GM12878 (cell line): ENCODE measurements around the gene EIF2B4. TPM values are rescaled to one million over a fixed set of nuclear protein-coding genes. Genes with fewer than 3 reads are reported as not detected.

Source experiments
- ATAC-seq: fragments of 200-7000 bp; cut with Tn5 transposase; 3 replicates; pipeline ENCODE4 v1.9.1; 2020; ENCODE audit warnings: mild to moderate bottlenecking, moderate library complexity
- BruUV-seq: library from RNA; stranded (reverse); fragments of 400-500 nt; replicated peaks from 2 replicates; lab custom pipeline; 2021; lab: Mats Ljungman, UMichigan
- CTCF ChIA-PET: fragments of 300-600 bp; sonication (Branson Sonifier 250); formaldehyde crosslinking; extraction: SDS; loops from one replicate; lab custom pipeline; 2021; ENCODE audit warnings: inconsistent platforms; lab: Yijun Ruan, JAX
- POLR2A ChIA-PET: fragments of 350-600 bp; formaldehyde crosslinking; extraction: SDS; loops from one replicate; lab custom pipeline; 2021; ENCODE audit warnings: inconsistent platforms; lab: Charles Lee
- RAD21 ChIA-PET: fragments of 300-600 bp; sonication (Branson Sonifier 250); formaldehyde crosslinking; loops from one replicate; lab custom pipeline; 2023; ENCODE audit warnings: antibody characterized with exemption; ENCODE audit not compliant: unreplicated experiment; lab: Charles Lee
- SMC1A ChIA-PET: fragments of 300-600 bp; sonication (Branson Sonifier 250); formaldehyde crosslinking; loops from one replicate; lab custom pipeline; 2023; ENCODE audit not compliant: unreplicated experiment, uncharacterized antibody; lab: Charles Lee
- DNase-seq: peaks from one replicate; pipeline ENCODE4 v3.0.0-alpha.2; 2011; ENCODE audit warnings: low read depth, low spot score
- FAIRE-seq: peaks from 3 replicates; lab custom pipeline; 2011; peaks lifted over from hg19 to GRCh38; lab: Jason Lieb, UNC
- H2AFZ ChIP-seq: 2 replicates; pipeline ENCODE4 v1.6.0; 2011; ENCODE audit warnings: low read depth, low read length, control low read depth; ENCODE audit not compliant: control insufficient read depth
- H3K27ac ChIP-seq: 2 replicates; pipeline ENCODE4 v1.5.1; 2011; ENCODE audit warnings: control low read depth; ENCODE audit not compliant: control insufficient read depth, insufficient read depth
- H3K27me3 ChIP-seq, 2 experiments: replicated peaks in 1 of 2; 2 replicates each; pipeline versions ENCODE4 v1.6.0 to v1.6.1; 2011; ENCODE audit warnings: low read length in 1 of 2; ENCODE audit not compliant: control insufficient read depth in 2 of 2, insufficient read depth in 2 of 2
- H3K36me3 ChIP-seq, 2 experiments: 2 replicates each; pipeline ENCODE4 v1.5.1; 2011; ENCODE audit warnings: low read length in 1 of 2; ENCODE audit not compliant: control insufficient read depth in 2 of 2, insufficient read depth in 2 of 2
- H3K4me1 ChIP-seq: 2 replicates; pipeline ENCODE4 v1.6.1; 2011; ENCODE audit warnings: mild to moderate bottlenecking, low read length, moderate library complexity, mixed read lengths; ENCODE audit not compliant: control insufficient read depth, insufficient read depth
- H3K4me2 ChIP-seq: 2 replicates; pipeline ENCODE4 v1.6.0; 2011; ENCODE audit warnings: control low read depth; ENCODE audit not compliant: control insufficient read depth, insufficient read depth
- H3K4me3 ChIP-seq: fragments of 200-600 bp; sonication (generic); 2 replicates; pipeline ENCODE4 v1.5.1; 2016
- H3K79me2 ChIP-seq: 2 replicates; pipeline ENCODE4 v1.6.0; 2011; ENCODE audit warnings: low read length; ENCODE audit not compliant: control insufficient read depth, insufficient read depth
- H3K9ac ChIP-seq: 2 replicates; pipeline ENCODE4 v1.8.0; 2011; ENCODE audit warnings: low read length, control low read depth, mixed read lengths; ENCODE audit not compliant: control insufficient read depth, insufficient read depth
- H3K9me3 ChIP-seq: replicated peaks from 3 replicates; pipeline ENCODE4 v1.5.1; 2011; ENCODE audit warnings: mild to moderate bottlenecking, low read length; ENCODE audit not compliant: control insufficient read depth, insufficient read depth
- H4K20me1 ChIP-seq: 2 replicates; pipeline ENCODE4 v1.6.0; 2011; ENCODE audit not compliant: control insufficient read depth, insufficient read depth
- BRCA1 ChIP-seq: IDR thresholded peaks from 2 replicates; pipeline ENCODE4 v1.6.1; 2011; ENCODE audit warnings: low read depth, low read length, improper control_type of control experiment
- ESRRA ChIP-seq: IDR thresholded peaks from 2 replicates; pipeline ENCODE4 v1.6.1; 2012; ENCODE audit warnings: mild to moderate bottlenecking, low read length, improper control_type of control experiment
- FOS ChIP-seq: IDR thresholded peaks from 3 replicates; pipeline ENCODE4 v1.6.1; 2011; ENCODE audit warnings: borderline replicate concordance; ENCODE audit not compliant: insufficient read length; ENCODE audit errors: extremely low read depth
- IKZF2 ChIP-seq, 2 experiments: fragments of 450-650 bp; IDR thresholded peaks; 2 replicates each; pipeline ENCODE4 v1.6.1; 2017; ENCODE audit warnings: mild to moderate bottlenecking in 2 of 2, moderate library complexity in 2 of 2
- MXI1 ChIP-seq: fragments of 150-350 bp; IDR thresholded peaks from 2 replicates; pipeline ENCODE4 v1.6.1; 2011; ENCODE audit warnings: low read depth, mild to moderate bottlenecking, inconsistent platforms, low read length, improper control_type of control experiment
- PKNOX1 ChIP-seq: fragments of 450-650 bp; IDR thresholded peaks from 2 replicates; pipeline ENCODE4 v1.6.1; 2016; ENCODE audit warnings: mild to moderate bottlenecking
- POLR2A ChIP-seq: IDR thresholded peaks from 2 replicates; pipeline ENCODE4 v1.6.1; 2011; ENCODE audit warnings: low read depth, mild to moderate bottlenecking, low read length
- POLR2AphosphoS2 ChIP-seq: IDR thresholded peaks from 2 replicates; pipeline ENCODE4 v1.6.1; 2011; ENCODE audit warnings: low read depth, mild to moderate bottlenecking, low read length, improper control_type of control experiment, moderate library complexity
- POU2F2 ChIP-seq: IDR thresholded peaks from 3 replicates; pipeline ENCODE4 v1.6.1; 2011; ENCODE audit warnings: low read depth, mild to moderate bottlenecking, low read length, borderline replicate concordance
- PRDM15 ChIP-seq: fragments of 450-650 bp; formaldehyde crosslinking; IDR thresholded peaks from 2 replicates; pipeline ENCODE4 v1.4.0; 2020; ENCODE audit warnings: mild to moderate bottlenecking, moderate library complexity
- RUNX3 ChIP-seq: IDR thresholded peaks from 2 replicates; pipeline ENCODE4 v1.6.1; 2012; ENCODE audit warnings: low read length, inconsistent platforms
- WGBS: methylation state at CpG from one replicate; pipeline ENCODE4 v1.1.6; 2016; ENCODE audit warnings: low lambda C conversion rate; ENCODE audit not compliant: insufficient replicate concordance, insufficient coverage; ENCODE audit errors: missing lambda C conversion rate; 5-methylcytosine and 5-hydroxymethylcytosine counted together
- in situ Hi-C: fragments of 300-500 bp; cut with MboI; formaldehyde crosslinking; loops from 9 replicates; pipeline ENCODE4 v1.14.3; 2018; ENCODE audit warnings: mixed read lengths
- intact Hi-C: fragments of 100-400 bp; cut with micrococcal nuclease; formaldehyde crosslinking; loops from one replicate; pipeline ENCODE4 v1.14.2; 2022; ENCODE audit not compliant: unreplicated experiment
- polyA plus RNA-seq, 11 experiments: library from polyadenylated mRNA; depleted of rRNA in 4 of 11; unstranded in 6 of 11; stranded (reverse) in 5 of 11; fragments of >200 nt; fragmentation: Nextera tagmentation in 4 of 11; fragmentation: Illumina TruSeq in 1 of 11; extraction: Ambion mirVana in 4 of 11; extraction: Trizol in 1 of 11; gene quantifications; 1 replicate in 1 of 11; 2 replicates in 10 of 11; pipeline versions ENCODE4 v1.2.1 to v1.2.3, GENCODE V29; 2011 to 2016; ENCODE audit warnings: inconsistent platforms in 2 of 11, missing spikeins in 2 of 11, low read depth in 1 of 11
- total RNA-seq, 4 experiments: library from RNA; depleted of rRNA in 3 of 4; stranded (reverse); fragments of >200 nt in 3 of 4; fragmentation: Illumina TruSeq in 1 of 4; extraction: Trizol in 1 of 4; gene quantifications; 2 replicates each; pipeline versions ENCODE4 v1.2.1 to v1.2.3, GENCODE V29; 2013 to 2021

Gene EIF2B4
- total and polyA plus RNA-seq, 10 of the 15 experiments (the other 5 are each of a cell fraction or from before 2014, with no cell fraction given), result 13.4 to 53.9 (median 27.5) TPM

- TF ChIP-seq IKZF2 (IDR thresholded peaks at IDR 0.05), result no peak
- no peak for TF ChIP-seq PRDM15 (CRISPR knock-in tag)
- TF ChIP-seq BRCA1, result no peak
- no peak for TF ChIP-seq ESRRA
- no peak for TF ChIP-seq POLR2AphosphoS2
- TF ChIP-seq FOS, result no peak
- TF ChIP-seq MXI1, result no peak
- no peak for TF ChIP-seq RUNX3
- no peak for TF ChIP-seq POU2F2
Observed at GRCh38 chr2:27335311-27335710, 34.8 kb downstream of the EIF2B4 start (continued).

- Histone ChIP-seq H3K9ac (no peak overlapping the region), H3K4me1 (peaks cover 6% of the 10 kb centered on the region), H3K9me3 (no peaks in the 10 kb centered on the region), H3K27ac (no peak overlapping the region), H4K20me1 (no peaks in the 10 kb centered on the region), H3K4me2 (no peak overlapping the region), H2AFZ (no peak overlapping the region), H3K79me2 (peaks cover 27% of the 10 kb centered on the region), H3K36me3 (peaks cover 7 to 22% of the 10 kb centered on the region in 2 experiments), H3K27me3 (no peaks in the 10 kb centered on the region), H3K4me3 (no peak overlapping the region)
- intact Hi-C loops, result no loop called here
- ChIA-PET RAD21 (interaction anchor here (1.6 kb wide), 1 partner anchor 45 kb away, joined by 4 read pairs; no protein-coding TSS in a partner anchor), SMC1A (interaction anchor here (1.5 kb wide), 1 partner anchor 20 kb away, joined by 8 read pairs; no protein-coding TSS in a partner anchor), POLR2A (interaction anchor here (1.6 kb wide), 1 partner anchor 46 kb away, joined by 3 read pairs; no protein-coding TSS in a partner anchor), CTCF (interaction anchor here (5.7 kb wide), 1 partner anchor 22 kb away, joined by 49 read pairs; no protein-coding TSS in a partner anchor)
- no TSS peak for BruUV-seq
- in situ Hi-C loops, result no loop called here
- DNase-seq (no peak), ATAC-seq (no peak), FAIRE-seq (no peak)
- no peak for TF ChIP-seq PKNOX1
- 0 out of 2 replicates have a peak, but pooled peaks have one; percentile 14 for TF ChIP-seq POLR2A
- WGBS, result 93% methylated on average over 5 of the region's 5 CpGs
Observed at GRCh38 chr2:27324720-27325119, 45.4 kb downstream of the EIF2B4 start.
